ENCODE measurements around the gene APC2. TPM values are rescaled to one million over a fixed set of nuclear protein-coding genes. Genes with fewer than 3 reads are reported as not detected.

Gene APC2
- total RNA-seq, 2 donors from 2014 or later = 0.04 to 0.21 TPM

- Mint-ChIP-seq H3K27me3 (no peaks in the 10 kb centered on the region), H3K4me1 (no peaks in the 10 kb centered on the region), H3K27ac (peak overlapping the region; percentile 99), H3K4me3 (peak overlapping the region; percentile 93), H3K9me3 (no peaks in the 10 kb centered on the region), H3K36me3 (ENCODE audit: low read depth) (peaks cover 52% of the 10 kb centered on the region)
- no peak for ATAC-seq (replicated peaks)
Observed at GRCh38 chr19:1441677-1442438, 8.1 kb upstream of the APC2 start.

- H3K36me3 Mint-ChIP-seq (ENCODE audit: low read depth) = peaks cover 43% of the 10 kb centered on the region
- H3K4me1 Mint-ChIP-seq = no peaks in the 10 kb centered on the region
- H3K27me3 Mint-ChIP-seq = peaks cover 15% of the 10 kb centered on the region
- ATAC-seq (replicated peaks) = peak; percentile 93
- no peaks in the 10 kb centered on the region for H3K9me3 Mint-ChIP-seq
- peak overlapping the region; percentile 71 for H3K4me3 Mint-ChIP-seq
- no peak overlapping the region for H3K27ac Mint-ChIP-seq
Observed at GRCh38 chr19:1445185-1445931, 4.6 kb upstream of the APC2 start.

DNA sequence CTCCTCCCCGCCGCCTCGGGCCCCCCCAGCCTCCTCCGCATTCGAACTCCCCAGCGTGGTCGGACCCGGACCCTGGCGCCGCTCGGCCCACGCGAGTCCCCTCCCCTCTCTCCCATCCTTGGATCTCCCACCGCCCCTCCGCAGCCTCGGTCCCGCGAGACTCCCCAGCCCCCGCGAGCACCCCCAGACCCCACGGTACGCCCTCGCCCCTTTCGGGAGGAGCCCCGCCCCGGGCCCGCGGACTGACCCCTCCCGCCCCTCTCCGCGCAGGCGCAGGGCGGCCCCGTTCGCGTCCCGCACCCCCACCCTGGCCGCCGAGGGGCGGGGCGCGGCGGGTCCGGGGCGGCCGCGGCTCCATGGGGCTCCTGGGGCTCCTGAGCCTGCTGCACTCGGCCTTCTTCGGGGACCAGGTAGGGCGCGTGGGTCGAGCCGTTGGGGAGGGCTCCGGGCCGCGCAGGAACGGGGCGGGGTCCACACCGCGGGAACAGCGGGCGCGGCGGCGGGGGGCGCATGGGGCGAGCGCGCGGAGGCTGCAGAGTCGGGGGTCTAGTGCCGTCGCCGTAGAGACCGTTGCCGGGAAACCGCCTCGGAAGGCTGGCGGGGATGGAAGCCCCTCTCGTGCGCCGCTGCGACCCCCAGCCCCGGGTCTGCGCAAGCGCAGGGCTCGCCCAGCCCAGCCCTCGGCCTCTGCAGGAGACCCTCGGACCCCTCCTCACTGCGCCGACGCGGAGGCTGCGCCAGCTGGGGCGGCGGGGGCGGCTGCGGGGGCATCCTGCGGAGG lies 3.8 kb upstream of the APC2 start:
- H3K4me1 Mint-ChIP-seq = no peaks in the 10 kb centered on the region
- no peaks in the 10 kb centered on the region for H3K9me3 Mint-ChIP-seq
- ATAC-seq (replicated peaks) = no peak
- H3K27me3 Mint-ChIP-seq = peaks cover 21% of the 10 kb centered on the region
- H3K36me3 Mint-ChIP-seq (ENCODE audit: low read depth) = peaks cover 39% of the 10 kb centered on the region
- H3K4me3 Mint-ChIP-seq = peak overlapping the region; percentile 71
- H3K27ac Mint-ChIP-seq = no peak overlapping the region

- Mint-ChIP-seq H3K27ac (no peak overlapping the region), H3K36me3 (ENCODE audit: low read depth) (peaks cover 32% of the 10 kb centered on the region), H3K9me3 (no peaks in the 10 kb centered on the region), H3K27me3 (peaks cover 22% of the 10 kb centered on the region), H3K4me3 (no peak overlapping the region), H3K4me1 (no peaks in the 10 kb centered on the region)
- ATAC-seq (replicated peaks) = no peak
Observed at GRCh38 chr19:1446713-1447481, 3.0 kb upstream of the APC2 start.

GRCh38 chr19:1447504-1447903 lies 2.4 kb upstream of the APC2 start:
- Mint-ChIP-seq H3K27ac (no peak overlapping the region), H3K4me1 (no peaks in the 10 kb centered on the region), H3K4me3 (no peak overlapping the region), H3K27me3 (peaks cover 22% of the 10 kb centered on the region), H3K9me3 (no peaks in the 10 kb centered on the region), H3K36me3 (ENCODE audit: low read depth) (peaks cover 26% of the 10 kb centered on the region)
- ATAC-seq (replicated peaks) = no peak

- no peak overlapping the region for H3K4me3 Mint-ChIP-seq
- peaks cover 22% of the 10 kb centered on the region for H3K27me3 Mint-ChIP-seq
- peaks cover 21% of the 10 kb centered on the region for H3K36me3 Mint-ChIP-seq (ENCODE audit: low read depth)
- no peak overlapping the region for H3K27ac Mint-ChIP-seq
- no peaks in the 10 kb centered on the region for H3K9me3 Mint-ChIP-seq
- no peaks in the 10 kb centered on the region for H3K4me1 Mint-ChIP-seq
- ATAC-seq (replicated peaks) = no peak
Observed at GRCh38 chr19:1447944-1448343, 2.0 kb upstream of the APC2 start.

GRCh38 chr19:1450735-1451731 lies 1.1 kb downstream of the APC2 start:
- Mint-ChIP-seq H3K4me1 (peaks cover 4% of the 10 kb centered on the region), H3K4me3 (no peak overlapping the region)
- no peak for ATAC-seq (replicated peaks)

DNA sequence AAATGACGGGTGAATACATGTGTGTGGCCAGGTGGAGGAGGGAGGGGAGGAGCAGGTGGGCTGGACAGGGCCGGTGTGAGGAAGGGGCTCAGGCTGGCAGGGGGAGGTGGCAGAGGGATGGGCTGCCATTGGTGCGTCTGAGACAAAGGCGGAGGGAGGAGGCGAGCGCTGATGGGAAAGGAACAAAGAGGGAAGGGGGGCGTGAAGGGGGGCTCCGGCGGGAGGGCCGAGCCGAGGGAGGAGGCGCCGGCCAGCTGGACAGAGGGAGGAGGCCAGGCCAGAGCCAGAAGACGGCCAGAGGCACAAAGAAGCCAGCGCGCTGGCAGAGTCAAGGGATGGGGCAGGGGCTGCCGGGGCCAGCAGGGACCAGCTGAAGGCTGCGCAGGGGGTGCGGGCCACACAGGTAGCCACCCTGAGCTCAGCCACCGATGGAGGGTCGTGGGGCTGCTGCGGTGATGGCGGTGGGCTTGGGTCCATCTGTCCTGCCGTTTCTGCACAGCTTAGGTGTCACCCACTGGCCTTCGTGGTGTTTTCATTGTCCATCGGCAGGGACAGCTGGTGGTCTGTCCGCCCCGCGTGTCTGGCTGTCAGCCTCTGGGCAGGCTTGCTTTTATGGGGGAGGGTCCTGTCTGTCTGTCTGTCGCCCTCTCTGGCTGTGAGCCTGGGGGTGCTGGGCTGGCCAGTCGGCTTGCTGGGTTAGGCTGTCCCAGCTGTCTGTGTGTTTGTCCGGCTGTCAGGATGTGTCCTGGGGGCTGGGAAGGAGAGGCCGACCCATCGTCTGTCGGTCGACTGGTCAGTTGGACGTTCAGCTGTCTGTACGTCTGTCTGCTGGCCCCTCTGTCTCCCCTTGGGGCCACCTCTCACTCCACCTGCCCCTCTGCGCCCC lies 2.2 kb downstream of the APC2 start:
- Mint-ChIP-seq H3K27ac (no peak overlapping the region), H3K4me3 (no peak overlapping the region), H3K4me1 (peaks cover 4% of the 10 kb centered on the region), H3K36me3 (ENCODE audit: low read depth) (peaks cover 20% of the 10 kb centered on the region), H3K9me3 (no peaks in the 10 kb centered on the region), H3K27me3 (peaks cover 34% of the 10 kb centered on the region)
- ATAC-seq (replicated peaks) = no peak

More at GRCh38 chr19:1450735-1451731, 1.1 kb downstream of the APC2 start:
- peaks cover 20% of the 10 kb centered on the region for H3K36me3 Mint-ChIP-seq (ENCODE audit: low read depth)
- peaks cover 34% of the 10 kb centered on the region for H3K27me3 Mint-ChIP-seq
- H3K9me3 Mint-ChIP-seq = no peaks in the 10 kb centered on the region
- H3K27ac Mint-ChIP-seq = no peak overlapping the region

- H3K36me3 Mint-ChIP-seq (ENCODE audit: low read depth) = peaks cover 15% of the 10 kb centered on the region
- no peak overlapping the region for H3K4me3 Mint-ChIP-seq
- peaks cover 26% of the 10 kb centered on the region for H3K27me3 Mint-ChIP-seq
- peaks cover 4% of the 10 kb centered on the region for H3K4me1 Mint-ChIP-seq
- no peak overlapping the region for H3K27ac Mint-ChIP-seq
- no peaks in the 10 kb centered on the region for H3K9me3 Mint-ChIP-seq
- ATAC-seq (replicated peaks) = no peak
Observed at GRCh38 chr19:1452802-1453524, 3.0 kb downstream of the APC2 start.

DNA sequence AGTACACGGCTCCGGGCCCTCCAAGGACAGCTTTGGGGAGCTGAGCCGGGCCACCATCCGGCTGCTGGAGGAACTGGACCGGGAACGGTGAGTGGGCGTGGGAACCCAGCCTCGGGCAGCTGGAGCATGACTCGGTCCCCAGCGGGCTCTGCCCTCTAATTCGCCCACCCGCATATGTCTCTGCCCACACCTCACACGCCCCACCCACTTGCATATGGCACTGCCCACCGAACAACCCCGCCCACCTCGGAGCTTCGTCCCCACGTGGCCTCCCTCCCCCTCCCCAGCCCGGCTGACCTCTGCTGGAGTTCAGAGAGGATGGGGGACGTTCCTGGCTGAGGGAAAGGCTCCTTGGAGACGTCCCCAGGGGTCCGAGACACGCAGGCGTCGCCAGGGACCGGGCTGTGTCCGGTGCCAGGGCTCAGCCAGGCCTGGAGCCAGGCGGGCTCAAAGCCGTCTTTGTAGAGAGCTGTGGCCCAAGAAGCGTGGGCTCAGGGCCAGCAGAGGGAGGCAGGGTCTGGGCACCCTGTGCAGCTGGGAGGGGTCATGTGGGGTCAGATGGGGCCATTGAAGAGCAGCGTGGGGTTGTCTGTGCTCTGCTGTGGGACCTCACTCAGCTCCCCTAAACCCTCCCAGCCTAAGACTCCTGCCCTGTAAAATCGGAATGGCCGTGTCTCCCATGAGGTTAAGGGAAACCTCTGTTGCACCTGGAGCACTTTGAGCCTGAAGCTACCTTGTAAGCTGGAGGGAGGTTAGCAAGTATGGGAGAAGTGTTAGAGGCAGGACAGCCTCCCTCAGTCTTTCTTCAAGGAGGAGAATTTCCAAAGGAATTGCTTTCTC lies 3.8 kb downstream of the APC2 start:
- H3K9me3 Mint-ChIP-seq = no peaks in the 10 kb centered on the region
- H3K36me3 Mint-ChIP-seq (ENCODE audit: low read depth) = peaks cover 11% of the 10 kb centered on the region
- peaks cover 5% of the 10 kb centered on the region for H3K4me1 Mint-ChIP-seq
- peaks cover 23% of the 10 kb centered on the region for H3K27me3 Mint-ChIP-seq
- H3K4me3 Mint-ChIP-seq = no peak overlapping the region
- no peak for ATAC-seq (replicated peaks)
- H3K27ac Mint-ChIP-seq = no peak overlapping the region

DNA sequence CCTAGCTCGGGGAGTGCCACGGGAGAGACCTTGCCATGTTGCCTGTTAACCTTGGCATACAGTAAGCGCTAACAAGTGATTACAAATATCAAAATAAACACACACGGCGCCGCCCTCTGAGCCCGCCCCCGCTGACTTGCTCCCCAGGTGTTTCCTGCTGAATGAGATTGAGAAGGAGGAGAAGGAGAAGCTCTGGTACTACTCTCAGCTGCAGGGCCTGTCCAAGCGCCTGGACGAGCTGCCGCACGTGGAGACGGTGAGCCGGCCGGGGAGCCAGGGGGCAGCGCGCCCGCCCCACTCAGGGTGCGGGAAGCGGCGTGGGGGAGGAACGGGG lies 5.0 kb downstream of the APC2 start:
- H3K4me1 Mint-ChIP-seq = peaks cover 9% of the 10 kb centered on the region
- no peak overlapping the region for H3K27ac Mint-ChIP-seq
- H3K27me3 Mint-ChIP-seq = peaks cover 19% of the 10 kb centered on the region
- ATAC-seq (replicated peaks) = no peak
- H3K4me3 Mint-ChIP-seq = no peak overlapping the region
- H3K36me3 Mint-ChIP-seq (ENCODE audit: low read depth) = peaks cover 9% of the 10 kb centered on the region
- no peaks in the 10 kb centered on the region for H3K9me3 Mint-ChIP-seq

Data from activated T-helper 17 cell treated with anti-CD3 and anti-CD28 coated beads, Interleukin-2, amount 50 U/mL, for 72 hours (primary cell).